Measurements from ENCODE around the gene ENOX1.
"Not testable (repeated sequence)": the region's sequence is repeated elsewhere in the genome, so short reads cannot be mapped to it uniquely, and the experiment has no call there.

The ENOX1 gene

DNA sequence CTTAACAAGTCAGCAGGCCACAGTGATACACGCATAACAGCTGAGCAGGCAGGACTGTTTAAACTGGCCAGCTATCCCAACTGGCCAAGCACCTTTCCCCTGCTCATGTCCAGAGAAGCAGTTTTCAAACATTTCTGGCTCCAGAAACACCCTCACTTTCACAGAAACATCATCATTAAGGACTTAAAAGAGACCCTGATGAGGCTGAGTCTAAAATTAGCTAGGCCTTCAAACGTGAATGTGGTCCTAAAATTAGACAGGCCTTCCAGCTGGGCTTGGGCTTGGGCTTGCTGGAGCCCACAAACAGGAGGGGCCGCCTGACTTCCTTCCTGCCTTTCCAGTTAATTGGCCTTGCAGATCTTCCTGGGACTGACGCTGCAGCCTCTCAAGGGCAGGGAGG is 429.2 kb downstream of the ENOX1 start:
- no peak for DNase-seq

DNA sequence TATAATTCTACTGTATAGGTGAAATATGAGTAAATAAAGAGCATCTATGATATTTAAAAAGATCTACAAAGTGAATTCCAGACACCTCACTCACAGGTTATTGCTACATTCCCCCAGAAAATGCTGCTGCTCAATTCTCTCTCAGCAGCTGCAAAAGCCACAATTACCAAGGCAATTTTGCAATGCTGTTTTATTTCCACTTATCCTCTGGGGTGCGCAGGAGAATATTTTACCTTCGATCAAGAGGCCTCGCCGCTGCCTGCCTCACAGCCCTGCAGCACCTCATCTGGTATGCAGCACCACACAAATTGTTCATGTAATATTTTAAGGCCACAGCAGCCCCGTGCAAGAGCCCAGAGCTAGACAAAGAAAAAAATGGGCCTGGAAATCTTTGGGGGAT is 430.2 kb downstream of the ENOX1 start:
- no peak for DNase-seq

- no peak for DNase-seq
Observed at GRCh38 chr13:43355774-43356173, 431.0 kb downstream of the ENOX1 start.

- no peak for DNase-seq
Observed at GRCh38 chr13:43354153-43354945, 432.4 kb downstream of the ENOX1 start.

- DNase-seq, result no peak
Observed at GRCh38 chr13:43353631-43354030, 433.1 kb downstream of the ENOX1 start.

- DNase-seq, result not testable (repeated sequence)
Observed at GRCh38 chr13:43351612-43352011, 435.2 kb downstream of the ENOX1 start.

DNA sequence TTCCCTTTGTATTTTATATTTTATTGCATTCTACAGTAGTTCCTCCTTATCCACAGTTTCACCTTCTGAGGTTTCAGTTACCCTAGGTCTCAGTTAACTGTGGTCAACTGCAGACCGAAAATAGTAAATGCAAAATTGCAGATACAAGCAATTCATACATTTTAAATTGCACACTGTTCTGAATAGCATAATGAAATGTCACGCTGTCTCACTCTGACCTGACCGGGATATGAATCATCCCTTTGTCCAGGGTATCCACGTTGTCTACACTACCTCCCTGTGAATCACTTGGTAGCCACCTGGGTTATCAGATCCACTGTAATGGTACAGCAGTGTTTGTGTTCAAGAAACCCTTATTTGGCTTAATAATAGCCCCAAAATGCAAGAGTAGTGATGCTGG is 438.4 kb downstream of the ENOX1 start:
- no peak for DNase-seq

DNA sequence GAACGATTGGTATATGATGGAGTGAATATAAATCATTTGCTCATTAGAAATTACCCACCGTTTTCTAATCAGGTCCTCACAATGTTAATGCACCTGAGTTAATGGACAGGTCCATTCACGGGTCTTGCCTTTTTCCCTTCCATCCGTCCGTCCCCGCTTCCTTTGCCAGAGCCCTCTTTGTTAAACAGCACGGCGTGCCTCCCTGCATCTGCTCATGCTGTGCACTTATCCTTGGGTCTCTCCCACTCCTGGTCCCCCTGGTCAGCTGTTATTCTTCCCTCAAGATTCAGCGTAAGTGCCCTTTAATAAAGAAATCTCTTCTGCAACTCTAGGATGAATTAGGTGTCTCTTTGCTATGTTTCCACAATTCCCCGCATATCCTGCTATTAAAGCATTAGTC is 438.9 kb downstream of the ENOX1 start:
- DNase-seq, result no peak

DNA sequence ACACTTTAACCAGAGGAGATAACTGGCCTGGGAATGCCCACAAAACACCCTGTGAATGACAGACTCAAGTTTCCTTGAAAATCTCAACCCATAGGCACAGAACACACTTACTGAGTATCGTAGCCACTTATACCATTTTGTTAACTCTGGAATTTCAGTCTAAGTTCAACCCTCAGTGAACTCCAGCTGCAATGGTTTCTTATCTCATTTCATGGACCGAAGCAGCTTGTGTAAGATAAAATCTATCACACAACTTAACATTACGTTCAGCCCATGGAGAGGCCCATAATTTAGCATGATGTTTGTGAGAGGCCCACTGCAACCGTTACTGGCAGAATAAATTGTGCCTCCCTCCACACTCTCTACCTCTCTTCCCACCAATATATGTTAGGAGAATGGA is 440.3 kb downstream of the ENOX1 start:
- no peak for DNase-seq

- DNase-seq, result no peak
Observed at GRCh38 chr13:43343645-43344044, 443.1 kb downstream of the ENOX1 start.

GRCh38 chr13:43339805-43340550 is 446.8 kb downstream of the ENOX1 start:
- DNase-seq, result no peak

DNA sequence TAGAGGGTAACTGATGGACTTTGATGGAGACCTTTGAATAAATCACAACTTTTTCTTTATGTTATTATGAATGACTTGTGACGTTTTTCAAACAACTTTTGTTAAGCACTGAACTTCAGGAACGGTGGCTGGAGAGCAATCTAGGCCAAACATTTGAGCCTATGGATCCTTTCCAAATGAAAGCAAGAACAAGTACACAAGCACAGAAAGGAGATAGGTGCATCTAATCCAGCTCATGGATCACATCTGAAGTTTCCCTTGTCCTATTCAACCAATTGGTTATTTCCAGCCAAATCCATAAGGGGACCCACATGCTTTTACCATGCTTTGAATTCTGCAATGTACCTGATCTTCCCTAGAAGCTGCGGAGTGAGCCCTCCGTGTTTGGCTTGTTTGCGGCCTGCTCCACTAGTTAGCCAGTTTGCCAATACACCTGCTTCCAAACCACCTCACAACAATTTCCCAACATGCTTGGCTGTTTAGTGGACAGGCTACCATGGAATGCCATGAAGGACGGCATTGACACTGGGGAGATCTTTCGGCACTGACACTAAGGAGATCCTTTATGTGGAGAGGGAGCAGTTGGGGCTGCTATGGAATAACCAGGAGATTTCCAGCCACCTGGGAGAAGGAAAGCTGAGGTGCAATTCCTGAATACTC is 447.5 kb downstream of the ENOX1 start:
- no peak for DNase-seq

DNA sequence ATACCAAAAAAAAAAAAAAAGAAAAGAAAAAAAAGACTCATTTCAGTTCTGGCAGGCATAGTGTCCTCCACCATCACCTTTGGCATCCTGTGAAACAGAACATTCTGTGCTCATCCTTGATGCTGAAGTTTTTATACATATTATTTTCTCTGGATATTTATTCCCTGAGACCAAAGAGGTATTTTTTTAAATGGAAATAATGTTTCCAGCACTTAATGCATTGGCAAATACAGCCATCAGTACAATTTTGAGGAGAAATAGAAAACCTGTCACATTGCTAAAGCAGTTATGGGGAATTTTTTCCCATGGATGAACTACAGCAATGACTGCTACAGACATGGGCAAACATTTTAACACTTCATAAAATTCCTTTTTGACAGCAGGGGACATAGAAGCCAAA is 451.0 kb downstream of the ENOX1 start:
- DNase-seq, result no peak

DNA sequence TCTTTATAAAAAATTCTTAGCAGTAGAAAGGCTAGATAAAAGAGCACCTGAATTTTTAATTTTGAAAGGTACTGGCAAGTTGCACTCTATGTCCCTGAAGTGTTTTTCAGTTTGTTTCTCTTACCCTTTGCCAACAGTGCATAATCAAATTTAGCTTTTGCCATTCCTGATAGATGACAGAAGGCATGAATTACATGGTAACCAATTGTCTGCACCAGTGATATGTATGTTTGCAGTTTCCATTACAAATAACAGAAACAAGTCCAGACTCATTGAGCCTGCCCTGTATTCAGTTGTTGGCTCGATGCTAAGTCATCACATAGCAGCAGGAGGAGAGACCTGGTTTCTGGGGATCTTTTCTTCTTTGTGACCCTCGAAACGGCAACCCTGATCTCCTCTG is 453.6 kb downstream of the ENOX1 start:
- DNase-seq, result no peak

DNA sequence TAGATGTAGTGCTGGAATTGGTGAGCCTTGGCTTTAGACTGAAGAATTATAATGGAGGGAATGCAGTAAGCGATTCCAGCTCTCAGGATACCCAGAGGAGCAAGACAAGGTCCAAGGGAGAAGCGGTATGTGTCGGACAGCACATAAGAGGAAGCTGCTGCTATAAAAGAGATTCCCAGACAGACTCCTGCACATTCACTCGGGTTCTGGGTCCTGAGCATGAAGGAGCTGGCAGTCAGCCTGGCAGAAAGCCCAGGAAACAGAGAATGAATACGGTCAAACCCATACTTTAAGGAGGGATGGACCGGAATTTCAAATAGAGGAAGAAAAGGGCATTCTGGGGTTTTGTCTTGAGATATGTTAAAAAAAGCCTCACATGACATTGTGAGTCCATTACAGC is 455.1 kb downstream of the ENOX1 start:
- DNase-seq, result peak in 42 of 56 donors; percentile 7 to 78 (median 30)

DNA sequence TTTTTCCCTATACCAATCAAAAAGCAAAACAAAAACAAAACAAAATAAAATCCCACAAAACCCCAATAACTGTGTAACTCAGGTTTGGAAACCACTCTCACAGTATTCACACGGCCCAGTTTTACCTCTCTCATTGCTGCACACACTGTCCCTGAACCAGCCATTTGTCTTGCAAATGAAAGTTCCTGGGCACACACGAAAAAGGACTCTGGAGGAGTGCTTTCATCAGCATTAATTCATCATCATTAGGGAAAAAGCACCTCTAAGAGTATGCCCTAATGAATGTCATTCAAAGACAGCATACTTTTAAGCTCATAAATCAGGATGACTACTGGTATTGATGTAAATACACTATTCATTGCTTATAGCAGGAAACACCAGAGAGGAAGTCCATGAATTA is 457.1 kb downstream of the ENOX1 start:
- DNase-seq, result no peak

GRCh38 chr13:43328907-43329306 is 457.9 kb downstream of the ENOX1 start:
- no peak for DNase-seq

DNA sequence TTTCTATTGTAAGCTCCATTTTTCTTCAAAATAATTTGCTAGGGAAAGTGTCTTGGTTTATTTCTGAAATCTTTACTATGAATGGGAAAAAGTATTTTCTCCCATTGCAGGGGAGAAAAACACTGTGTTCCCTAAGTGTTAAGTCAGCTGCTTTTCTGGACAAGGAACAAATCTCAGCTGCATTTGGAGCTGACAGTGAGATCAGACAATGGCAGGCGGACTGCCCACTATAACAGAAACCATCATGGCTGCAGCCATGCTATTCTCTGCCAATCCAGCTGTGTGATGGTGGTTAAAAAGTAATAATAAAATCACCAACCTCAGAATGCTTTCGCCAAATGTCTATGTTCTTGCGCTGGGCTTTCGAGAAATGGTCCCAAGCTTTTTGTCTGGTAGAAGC is 460.7 kb downstream of the ENOX1 start:
- peak in 23 of 56 donors; percentile 11 to 80 (median 37) for DNase-seq

DNA sequence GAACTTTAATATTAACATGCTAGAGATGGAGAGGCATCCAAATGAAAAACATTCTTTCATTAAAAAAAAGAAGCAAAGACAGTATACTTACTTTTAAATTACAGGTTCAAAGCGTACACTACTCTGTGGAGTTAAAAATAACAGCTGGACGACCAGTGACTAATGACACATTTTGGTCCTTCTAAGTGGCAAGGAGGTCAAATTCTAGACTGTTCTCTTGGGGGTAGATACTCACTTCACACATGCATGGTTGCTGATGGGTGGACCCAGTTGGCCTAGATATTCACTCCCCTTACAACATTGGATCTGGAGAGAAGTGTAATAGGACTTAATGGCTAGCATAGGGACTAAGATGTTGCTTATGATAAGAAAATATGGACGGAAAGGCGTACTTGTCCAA is 461.1 kb downstream of the ENOX1 start:
- DNase-seq, result no peak

DNA sequence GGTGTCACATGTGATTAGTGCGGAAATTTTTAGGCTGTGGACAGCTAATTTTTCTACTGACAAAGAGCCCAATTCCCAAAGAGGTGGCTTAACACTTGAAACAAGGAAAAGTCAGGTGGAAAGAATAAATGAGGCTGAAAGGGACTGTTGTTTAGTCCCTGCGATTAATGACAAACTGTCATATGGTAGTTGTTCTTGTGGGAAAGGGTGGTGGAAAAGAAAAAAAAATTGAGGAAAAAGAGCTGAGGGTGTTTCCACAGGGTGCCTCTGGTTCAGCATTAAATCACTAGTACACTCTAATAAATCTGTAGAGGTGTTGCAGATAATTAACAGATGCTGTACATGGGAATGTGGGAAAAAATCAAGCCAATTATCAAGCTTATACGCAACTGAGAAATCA is 462.6 kb downstream of the ENOX1 start:
- no peak for DNase-seq

- no peak for DNase-seq
Observed at GRCh38 chr13:43319617-43320444, 466.9 kb downstream of the ENOX1 start.

Measured in amygdala (tissue), 56 donors.